Endothelial cell of umbilical vein (primary cell): Measurements from ENCODE around the gene RAB3C. TPM values are rescaled to one million over a fixed set of nuclear protein-coding genes. Genes with fewer than 3 reads are reported as not detected.

ENCODE experiments used
- BruUV-seq: library from RNA; stranded (reverse); fragments of 400-500 nt; replicated peaks from 2 replicates; lab custom pipeline; 2021; lab: Mats Ljungman, UMichigan
- CTCF ChIA-PET: fragments of 300-600, 350-600 bp; sonication (Branson Sonifier 250); formaldehyde crosslinking; loops from one replicate; lab custom pipeline; 2021; ENCODE audit warnings: antibody characterized with exemption, inconsistent platforms; lab: Charles Lee
- POLR2A ChIA-PET: fragments of 300-600, 350-600 bp; sonication (Branson Sonifier 250); formaldehyde crosslinking; loops from one replicate; lab custom pipeline; 2021; ENCODE audit warnings: antibody characterized with exemption, inconsistent platforms; lab: Charles Lee
- DNase-seq: peaks from one replicate; pipeline ENCODE4 v3.0.0-alpha.2; 2011; ENCODE audit warnings: low read depth, low spot score
- FAIRE-seq: peaks from 2 replicates; lab custom pipeline; 2011; peaks lifted over from hg19 to GRCh38; lab: Jason Lieb, UNC
- H2AFZ ChIP-seq: 2 replicates; pipeline ENCODE4 v1.6.0; 2012; ENCODE audit warnings: low read depth, low read length, control low read depth, inconsistent platforms
- H3K27ac ChIP-seq: 2 replicates; pipeline ENCODE4 v1.5.1; 2011; ENCODE audit warnings: low read depth, mild to moderate bottlenecking, control low read depth, low read length, moderate library complexity; ENCODE audit not compliant: insufficient read depth
- H3K27me3 ChIP-seq, 2 experiments: 2 replicates each; pipeline versions ENCODE4 v1.6.0 to v1.6.1; 2011; ENCODE audit warnings: low read length in 2 of 2, mixed read lengths in 1 of 2; ENCODE audit not compliant: control insufficient read depth in 2 of 2, insufficient read depth in 2 of 2
- H3K36me3 ChIP-seq, 2 experiments: 2 replicates in 1 of 2; 3 replicates in 1 of 2; pipeline ENCODE4 v1.5.1; 2011; ENCODE audit warnings: low read length in 2 of 2, mild to moderate bottlenecking in 1 of 2, moderate library complexity in 1 of 2; ENCODE audit not compliant: control insufficient read depth in 2 of 2, insufficient read depth in 2 of 2; ENCODE audit errors: extremely low read depth in 1 of 2
- H3K4me1 ChIP-seq: 3 replicates; pipeline ENCODE4 v1.5.1; 2011; ENCODE audit warnings: mild to moderate bottlenecking, low read length; ENCODE audit not compliant: control insufficient read depth, insufficient read depth; ENCODE audit errors: extremely low read depth
- H3K4me2 ChIP-seq: 2 replicates; pipeline ENCODE4 v1.6.1; 2011; ENCODE audit warnings: low read length, control low read depth, mixed read lengths; ENCODE audit not compliant: insufficient read depth
- H3K4me3 ChIP-seq, 3 experiments: fragments of 200-600 bp in 1 of 3; sonication (generic), shearing (Covaris generic) in 1 of 3; replicated peaks in 1 of 3; 2 replicates each; pipeline ENCODE4 v1.5.1; 2011 to 2016; ENCODE audit warnings: control low read depth in 3 of 3, low read length in 3 of 3, mild to moderate bottlenecking in 2 of 3, inconsistent platforms in 1 of 3, low read depth in 1 of 3, moderate library complexity in 1 of 3; ENCODE audit not compliant: insufficient read depth in 1 of 3
- H3K79me2 ChIP-seq: 2 replicates; pipeline ENCODE4 v1.6.0; 2012; ENCODE audit warnings: low read length, inconsistent platforms; ENCODE audit not compliant: control insufficient read depth, insufficient read depth
- H3K9ac ChIP-seq: replicated peaks from 2 replicates; pipeline ENCODE3; 2011; ENCODE audit warnings: low read length, control low read depth; ENCODE audit not compliant: insufficient read depth; ENCODE audit errors: extremely low read depth
- H3K9me1 ChIP-seq: replicated peaks from 3 replicates; pipeline ENCODE4 v1.6.0; 2011; ENCODE audit warnings: mild to moderate bottlenecking, low read length; ENCODE audit not compliant: control insufficient read depth, insufficient read depth; ENCODE audit errors: extremely low read depth
- H3K9me3 ChIP-seq: replicated peaks from 2 replicates; pipeline ENCODE4 v1.5.1; 2012; ENCODE audit warnings: low read length, inconsistent platforms; ENCODE audit not compliant: control insufficient read depth, insufficient read depth
- H4K20me1 ChIP-seq: replicated peaks from 2 replicates; pipeline ENCODE3; 2011; ENCODE audit warnings: mild to moderate bottlenecking, low read length; ENCODE audit not compliant: control insufficient read depth, insufficient read depth; ENCODE audit errors: extremely low read depth
- FOS ChIP-seq: IDR thresholded peaks from 2 replicates; pipeline ENCODE4 v1.6.1; 2011; ENCODE audit warnings: mild to moderate bottlenecking, low read length, moderate library complexity, borderline replicate concordance; ENCODE audit not compliant: insufficient read depth
- GATA2 ChIP-seq: IDR thresholded peaks from 2 replicates; pipeline ENCODE4 v1.7.0; 2011; ENCODE audit warnings: low read depth, mild to moderate bottlenecking, moderate library complexity, mixed read lengths, low read length; ENCODE audit not compliant: insufficient read length, insufficient read depth
- MYC ChIP-seq: IDR thresholded peaks from one replicate; pipeline ENCODE4 v1.6.1; 2011; ENCODE audit warnings: mild to moderate bottlenecking, low read depth, low read length
- POLR2A ChIP-seq: IDR thresholded peaks from 2 replicates; pipeline ENCODE4 v1.6.1; 2012; ENCODE audit warnings: low read depth, mild to moderate bottlenecking, control low read depth, low read length
- POLR2AphosphoS5 ChIP-seq: IDR thresholded peaks from 2 replicates; pipeline ENCODE4 v1.6.1; 2012; ENCODE audit warnings: low read depth, mild to moderate bottlenecking, control low read depth, low read length, moderate library complexity; ENCODE audit not compliant: insufficient read depth
- dilution Hi-C: fragments of 300-500 bp; cut with MboI; formaldehyde crosslinking; loops from one replicate; pipeline ENCODE4 v1.15.0; 2019; ENCODE audit warnings: low sequenced_read_pairs; ENCODE audit not compliant: extremely low pct_ligation_motif_present
- intact Hi-C: fragments of 100-400 bp; cut with micrococcal nuclease; formaldehyde crosslinking; loops from one replicate; pipeline ENCODE4 v1.10.0; 2022
- polyA plus RNA-seq, 4 experiments: library from polyadenylated mRNA; depleted of rRNA in 3 of 4; stranded (reverse) in 3 of 4; unstranded in 1 of 4; fragments of >200 nt; gene quantifications; 2 replicates each; pipeline versions ENCODE4 v1.2.1 to v1.2.3, GENCODE V29; 2011 to 2012; ENCODE audit warnings: missing spikeins in 1 of 4
- total RNA-seq: library from RNA; stranded (reverse); gene quantifications from 2 replicates; pipeline ENCODE4 v1.2.3, GENCODE V29; 2021
- TF ChIP-seq, protein P1 (sequence below), 2 donors: IDR thresholded peaks; 1 replicate in 1 of 2; 2 replicates in 1 of 2; pipeline ENCODE4 v1.5.1; 2011; ENCODE audit warnings: low read length in 2 of 2, mild to moderate bottlenecking in 2 of 2, moderate library complexity in 2 of 2, control low read depth in 1 of 2, inconsistent platforms in 1 of 2, low read depth in 1 of 2; ENCODE audit not compliant: insufficient read depth in 1 of 2; ENCODE audit errors: extremely low read depth in 1 of 2
- TF ChIP-seq, protein P2 (sequence below): IDR thresholded peaks from 2 replicates; pipeline ENCODE4 v1.6.1; 2011; ENCODE audit not compliant: insufficient read depth, insufficient read length

The RAB3C gene
- total and polyA plus RNA-seq, 2 donors (not counting 3 experiments of a cell fraction or from before 2014, with no cell fraction given), result 0.04 to 0.66 TPM

DNA sequence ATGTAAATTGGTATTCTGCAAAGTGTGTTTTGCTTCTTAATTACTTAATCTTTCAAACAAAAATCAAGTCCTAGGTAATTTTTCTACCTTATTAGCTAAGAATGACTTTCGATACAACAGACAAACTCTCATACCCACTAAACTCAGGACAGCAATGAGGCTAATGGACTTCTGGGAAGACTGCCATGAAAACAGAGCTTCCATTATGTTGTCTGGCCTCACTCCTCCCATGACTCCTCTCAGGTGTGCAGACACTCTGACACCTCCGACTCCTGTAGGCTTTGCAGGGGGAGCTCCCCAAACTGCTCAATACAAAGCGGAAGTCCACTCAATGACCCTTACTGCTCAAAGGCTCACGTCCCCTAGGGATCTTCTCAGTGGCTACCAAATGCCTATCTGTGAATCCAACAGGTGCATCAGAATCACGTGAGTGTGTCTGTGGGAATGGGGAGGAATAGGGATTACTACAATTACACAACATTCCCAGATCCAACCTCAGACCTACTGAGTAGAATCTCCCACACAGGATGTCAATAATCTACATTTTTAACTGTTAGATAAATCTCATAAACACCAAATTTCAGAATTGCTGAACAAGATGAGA lies 289.9 kb downstream of the RAB3C start:
- H4K20me1 ChIP-seq, result no peaks in the 10 kb centered on the region
- FAIRE-seq, result no peak
- ChIA-PET CTCF (interaction anchor here (1.2 to 5.6 kb wide), 3 partner anchors 14 to 23 kb away, joined by 3 to 51 read pairs (median 3); no protein-coding TSS in a partner anchor), POLR2A (no interaction called here)
- H3K27me3 ChIP-seq, result peaks cover 20 to 36% of the 10 kb centered on the region in 2 experiments
- no peak overlapping the region for H3K27ac ChIP-seq
- no peaks in the 10 kb centered on the region for H3K9me1 ChIP-seq
- no peaks in the 10 kb centered on the region for H3K36me3 ChIP-seq
- no peak overlapping the region for H3K4me2 ChIP-seq
- no peaks in the 10 kb centered on the region for H3K9me3 ChIP-seq
- no peaks in the 10 kb centered on the region for H3K4me1 ChIP-seq
- H3K4me3 ChIP-seq, result no peak overlapping the region
- no peak for TF ChIP-seq FOS
- TF ChIP-seq, protein P1, sequence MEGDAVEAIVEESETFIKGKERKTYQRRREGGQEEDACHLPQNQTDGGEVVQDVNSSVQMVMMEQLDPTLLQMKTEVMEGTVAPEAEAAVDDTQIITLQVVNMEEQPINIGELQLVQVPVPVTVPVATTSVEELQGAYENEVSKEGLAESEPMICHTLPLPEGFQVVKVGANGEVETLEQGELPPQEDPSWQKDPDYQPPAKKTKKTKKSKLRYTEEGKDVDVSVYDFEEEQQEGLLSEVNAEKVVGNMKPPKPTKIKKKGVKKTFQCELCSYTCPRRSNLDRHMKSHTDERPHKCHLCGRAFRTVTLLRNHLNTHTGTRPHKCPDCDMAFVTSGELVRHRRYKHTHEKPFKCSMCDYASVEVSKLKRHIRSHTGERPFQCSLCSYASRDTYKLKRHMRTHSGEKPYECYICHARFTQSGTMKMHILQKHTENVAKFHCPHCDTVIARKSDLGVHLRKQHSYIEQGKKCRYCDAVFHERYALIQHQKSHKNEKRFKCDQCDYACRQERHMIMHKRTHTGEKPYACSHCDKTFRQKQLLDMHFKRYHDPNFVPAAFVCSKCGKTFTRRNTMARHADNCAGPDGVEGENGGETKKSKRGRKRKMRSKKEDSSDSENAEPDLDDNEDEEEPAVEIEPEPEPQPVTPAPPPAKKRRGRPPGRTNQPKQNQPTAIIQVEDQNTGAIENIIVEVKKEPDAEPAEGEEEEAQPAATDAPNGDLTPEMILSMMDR (IDR thresholded peaks at IDR 0.05; ENCODE audit: extremely low read depth in 1 of 2, insufficient read depth in 1 of 2, low read depth in 1 of 2, low read length in 2 of 2), result no peak
- TF ChIP-seq, protein P2, sequence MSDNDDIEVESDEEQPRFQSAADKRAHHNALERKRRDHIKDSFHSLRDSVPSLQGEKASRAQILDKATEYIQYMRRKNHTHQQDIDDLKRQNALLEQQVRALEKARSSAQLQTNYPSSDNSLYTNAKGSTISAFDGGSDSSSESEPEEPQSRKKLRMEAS, result no peak
- no peak for TF ChIP-seq POLR2AphosphoS5
- no peak for TF ChIP-seq GATA2
- TF ChIP-seq POLR2A, result no peak
- no peak for TF ChIP-seq MYC
- dilution Hi-C loops, result no loop called here
- H3K9ac ChIP-seq, result no peak overlapping the region
- intact Hi-C loops, result no loop called here
- no peak for DNase-seq
- no peak overlapping the region for H2AFZ ChIP-seq
- BruUV-seq, result no TSS peak
- no peaks in the 10 kb centered on the region for H3K79me2 ChIP-seq
